Esophagus mucosa (tissue), 1 donor: ENCODE results near the gene RER1. TPM values are rescaled to one million over a fixed set of nuclear protein-coding genes. Genes with fewer than 3 reads are reported as not detected.

Source experiments
- ATAC-seq: fragments of 200-7000 bp; cut with Tn5 transposase; one replicate; pipeline ENCODE4 v1.9.1; 2020
- total RNA-seq: library from RNA; stranded (reverse); gene quantifications from one replicate; pipeline ENCODE4 v1.2.4, GENCODE V29; 2023
- donor health status: DM: yes; HTN: yes; CAD: no.

Gene RER1
- total RNA-seq, 1 donor from 2014 or later = 167 TPM

GRCh38 chr1:2391931-2392509, 379 bp downstream of the RER1 start:
- peak; percentile 28 for ATAC-seq

GRCh38 chr1:2392686-2393085, 1.0 kb downstream of the RER1 start:
- ATAC-seq = no peak

DNA sequence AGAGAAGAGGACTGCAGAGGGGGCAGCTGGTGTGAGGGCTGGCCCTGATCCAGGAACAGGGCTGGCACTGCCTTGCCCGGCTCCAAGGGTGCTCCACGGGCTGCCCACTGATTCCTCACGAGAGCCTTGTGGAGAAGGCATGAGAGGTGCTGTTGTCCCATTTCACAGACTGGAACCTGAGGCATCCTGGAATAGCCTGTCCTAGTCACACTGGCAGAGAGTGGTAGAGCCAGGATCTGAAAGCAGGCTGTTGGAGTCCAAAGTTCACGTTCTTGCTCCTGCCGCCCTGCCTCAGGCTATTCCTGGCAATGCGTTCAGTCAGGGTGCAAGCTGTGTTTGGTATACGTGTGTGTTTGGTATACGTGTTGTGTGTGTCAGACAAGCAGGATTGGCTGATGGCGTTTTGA, 1.8 kb downstream of the RER1 start:
- ATAC-seq = no peak

GRCh38 chr1:2394220-2394619, 2.6 kb downstream of the RER1 start:
- ATAC-seq = no peak

DNA sequence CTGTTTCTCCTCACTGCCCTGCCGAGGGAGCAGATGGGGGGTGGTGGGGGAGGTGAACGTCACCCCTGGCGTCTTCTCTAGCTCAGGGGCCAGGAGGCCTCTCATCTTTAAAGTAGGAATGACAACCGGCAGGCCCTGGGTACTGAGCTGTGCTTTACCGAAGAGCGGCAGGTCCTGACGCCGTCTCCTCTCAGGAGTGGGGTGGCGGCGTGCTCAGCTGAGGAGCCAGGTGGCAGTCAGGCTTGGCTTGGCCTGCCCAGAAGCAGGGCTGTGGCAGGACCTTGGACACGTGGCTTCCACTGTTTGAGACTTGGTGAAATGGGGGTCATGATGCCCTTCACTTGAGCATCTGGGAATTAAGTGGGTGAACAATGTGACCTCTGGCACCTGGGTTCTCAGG, 3.1 kb downstream of the RER1 start:
- ATAC-seq = no peak

DNA sequence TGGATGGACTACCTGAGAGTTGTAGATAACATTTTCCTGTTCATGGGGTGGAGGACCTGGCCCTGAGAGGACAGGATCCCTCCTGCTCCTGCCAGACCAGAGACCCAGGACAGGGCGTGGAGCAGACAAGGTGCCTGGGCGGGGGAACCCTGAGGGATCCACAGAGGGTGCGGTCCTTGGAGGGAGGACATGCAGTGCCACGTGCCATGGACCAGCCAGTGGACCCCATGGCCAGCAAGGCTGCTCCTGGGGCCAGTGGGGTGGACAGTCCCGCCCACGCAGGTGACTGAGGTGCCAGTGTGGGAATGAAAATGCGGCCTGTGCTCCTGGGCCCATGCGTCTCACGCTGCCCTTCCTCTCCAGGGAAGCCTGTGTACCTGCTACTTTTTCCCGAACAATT, 3.6 kb downstream of the RER1 start:
- ATAC-seq = no peak

- ATAC-seq = no peak
Measured at GRCh38 chr1:2396059-2396458, 4.4 kb downstream of the RER1 start.

DNA sequence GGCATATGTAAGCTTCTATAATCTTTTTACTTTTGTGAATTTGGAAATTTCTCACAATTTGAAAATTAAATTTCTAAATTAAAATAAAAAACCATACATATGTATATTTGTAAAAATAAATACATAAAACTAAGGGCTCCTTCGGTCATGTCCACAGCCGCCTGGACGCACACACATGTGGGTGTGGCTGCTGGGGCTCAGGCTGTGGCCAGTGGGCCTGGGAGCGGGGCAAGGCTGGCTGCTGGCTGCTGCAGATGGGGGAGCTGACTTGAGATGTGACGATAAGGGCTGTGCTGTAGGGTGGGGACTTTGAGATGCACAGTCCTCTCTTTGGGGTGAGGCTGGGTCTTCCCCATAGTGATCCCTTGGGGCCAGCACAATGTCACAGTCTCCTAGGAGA, 4.8 kb downstream of the RER1 start:
- ATAC-seq = peak; percentile 5

GRCh38 chr1:2397007-2397679, 5.5 kb downstream of the RER1 start:
- ATAC-seq = peak; percentile 81

DNA sequence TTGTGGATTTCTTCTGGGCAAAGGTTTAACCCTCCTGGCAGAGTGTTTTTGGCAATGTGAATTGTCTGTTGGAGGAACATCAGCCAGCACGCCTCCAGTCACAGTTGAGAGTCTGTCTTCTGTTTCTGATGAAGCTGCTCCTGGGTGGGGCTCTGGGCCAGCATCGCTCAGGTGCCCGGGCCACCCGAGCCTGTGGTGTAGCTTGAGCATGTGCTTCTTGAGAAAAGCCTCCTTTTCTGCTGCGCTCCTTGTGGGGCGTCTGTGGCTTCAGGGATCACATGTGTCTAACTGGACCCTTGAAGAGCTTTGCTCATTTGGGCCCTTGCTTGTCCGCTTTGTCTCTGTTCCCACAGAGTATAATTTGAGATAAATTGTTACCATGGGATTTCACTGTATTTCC, 7.2 kb downstream of the RER1 start:
- no peak for ATAC-seq

DNA sequence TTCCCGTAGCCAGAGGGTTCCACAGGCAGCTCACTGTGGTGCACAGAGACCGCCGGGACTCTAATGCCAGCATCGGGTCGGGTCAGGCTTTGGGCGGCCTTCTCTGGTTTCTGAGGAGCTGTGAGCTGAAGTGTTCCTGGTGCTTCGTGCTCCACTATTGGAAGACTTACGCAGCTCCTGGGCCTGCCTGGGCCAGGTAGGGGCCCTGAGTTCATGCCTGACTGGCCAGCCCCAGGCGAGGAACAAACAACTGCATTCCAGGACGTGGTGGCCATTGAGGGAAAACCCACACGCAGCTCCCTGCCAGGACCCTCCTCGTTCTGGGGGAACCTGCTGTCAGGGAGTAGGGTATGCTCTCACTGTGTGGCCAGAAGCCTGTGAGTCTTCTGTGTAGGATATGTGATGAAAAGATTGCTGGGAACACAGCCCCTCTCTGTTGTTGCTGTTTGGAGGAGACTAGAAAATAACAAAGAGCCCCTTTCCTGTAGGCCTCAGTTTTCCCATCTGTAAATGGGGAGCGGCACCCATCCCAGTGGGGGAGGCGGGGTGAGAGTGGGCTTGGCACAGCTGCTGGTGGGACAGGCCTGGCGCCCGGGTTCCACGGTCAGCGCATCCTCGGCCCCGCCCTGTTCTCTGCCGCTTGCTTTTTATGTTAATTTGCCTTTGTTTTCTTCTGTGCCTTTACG, 8.4 kb downstream of the RER1 start:
- ATAC-seq = no peak

DNA sequence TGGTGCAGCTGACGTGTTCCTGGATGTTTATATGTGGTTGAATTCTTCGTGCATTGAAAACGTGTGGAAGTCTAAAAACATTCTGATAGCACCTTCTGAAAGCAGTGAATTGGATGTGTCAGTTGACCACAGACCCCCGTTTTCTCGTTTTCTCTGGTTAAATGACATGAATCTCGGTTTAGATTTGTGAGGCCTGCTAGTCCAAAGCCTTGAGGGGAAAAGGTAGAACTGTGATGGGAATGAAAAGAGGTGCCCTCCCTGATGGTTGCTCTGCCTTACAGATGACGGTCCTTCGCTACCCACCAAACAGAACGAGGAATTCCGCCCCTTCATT, 8.9 kb downstream of the RER1 start:
- no peak for ATAC-seq

- ATAC-seq = no peak
Measured at GRCh38 chr1:2400950-2401649, 9.5 kb downstream of the RER1 start.

- no peak for ATAC-seq
Measured at GRCh38 chr1:2402420-2402819, 10.8 kb downstream of the RER1 start.

GRCh38 chr1:2403273-2403672, 11.6 kb downstream of the RER1 start:
- no peak for ATAC-seq

DNA sequence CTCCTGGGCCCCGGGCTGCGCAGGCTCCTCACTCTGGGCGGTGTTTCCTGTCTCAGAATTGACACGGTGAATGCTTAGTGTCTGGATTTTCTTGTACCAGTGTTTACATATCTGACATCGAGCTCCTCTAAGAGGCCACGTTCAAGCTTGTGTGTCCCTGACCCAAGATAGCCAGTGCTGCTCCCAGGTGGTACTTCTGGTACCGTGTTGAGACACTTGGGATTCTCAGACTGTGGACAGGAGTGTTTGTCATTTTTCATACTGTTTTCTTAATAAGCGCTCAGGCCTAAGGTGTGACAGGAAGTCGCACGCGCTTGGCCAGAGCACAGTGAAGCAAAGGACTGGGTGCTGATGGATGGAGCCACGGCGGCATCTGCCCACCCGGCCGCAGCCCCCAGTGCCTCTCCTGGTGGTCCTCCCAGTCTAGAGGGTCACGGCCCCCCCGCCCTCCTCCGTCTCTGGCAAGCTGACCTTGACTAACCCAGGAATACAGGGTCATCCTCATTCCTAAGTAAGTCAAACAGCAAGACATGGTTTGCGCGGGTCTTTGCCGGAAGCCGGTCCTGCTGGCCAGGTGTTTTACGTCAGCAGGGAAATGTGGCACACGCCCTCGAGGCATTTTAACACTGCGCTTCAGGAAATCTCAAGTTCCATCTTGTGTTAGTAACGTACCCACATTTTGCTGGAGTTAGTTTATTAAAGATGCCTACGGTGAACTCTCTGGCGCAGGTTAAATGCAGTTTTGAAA, 12.7 kb downstream of the RER1 start:
- ATAC-seq = no peak

- ATAC-seq = no peak
Measured at GRCh38 chr1:2404890-2405511, 13.4 kb downstream of the RER1 start.

DNA sequence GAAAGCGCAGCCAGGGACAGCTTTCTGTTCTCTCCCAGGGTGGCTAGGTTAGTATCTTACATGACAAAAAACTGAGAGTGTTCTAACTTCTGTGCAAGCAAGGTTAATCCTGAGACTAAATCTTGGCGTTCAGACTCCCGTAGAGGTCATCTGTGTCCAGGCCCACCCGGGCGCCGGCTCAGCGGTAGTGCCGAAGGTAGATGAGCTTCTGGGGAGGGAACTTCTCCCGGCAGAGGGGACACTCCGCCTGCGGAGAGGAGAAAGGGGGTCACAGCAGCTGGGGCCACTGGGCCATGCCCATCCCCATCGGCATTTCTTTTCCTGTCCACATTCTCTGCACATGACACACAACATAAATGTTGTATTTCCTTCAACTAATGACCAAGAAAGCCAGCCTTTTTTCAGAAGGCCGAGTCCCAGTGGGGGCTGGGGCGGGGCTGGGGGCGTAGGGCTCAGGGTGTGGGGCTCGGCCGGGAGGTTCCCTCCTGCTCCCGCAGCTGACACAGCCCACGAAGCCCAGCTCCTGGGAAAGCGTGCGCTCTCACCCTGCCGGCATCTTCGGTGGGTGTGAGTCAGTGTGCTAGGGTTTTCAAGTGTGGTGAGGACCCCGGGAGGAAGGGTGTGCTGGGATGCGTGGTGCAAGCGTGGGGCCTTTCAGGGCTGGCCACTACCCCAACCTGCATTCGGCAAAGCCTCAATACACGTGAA, 14.1 kb downstream of the RER1 start:
- no peak for ATAC-seq

DNA sequence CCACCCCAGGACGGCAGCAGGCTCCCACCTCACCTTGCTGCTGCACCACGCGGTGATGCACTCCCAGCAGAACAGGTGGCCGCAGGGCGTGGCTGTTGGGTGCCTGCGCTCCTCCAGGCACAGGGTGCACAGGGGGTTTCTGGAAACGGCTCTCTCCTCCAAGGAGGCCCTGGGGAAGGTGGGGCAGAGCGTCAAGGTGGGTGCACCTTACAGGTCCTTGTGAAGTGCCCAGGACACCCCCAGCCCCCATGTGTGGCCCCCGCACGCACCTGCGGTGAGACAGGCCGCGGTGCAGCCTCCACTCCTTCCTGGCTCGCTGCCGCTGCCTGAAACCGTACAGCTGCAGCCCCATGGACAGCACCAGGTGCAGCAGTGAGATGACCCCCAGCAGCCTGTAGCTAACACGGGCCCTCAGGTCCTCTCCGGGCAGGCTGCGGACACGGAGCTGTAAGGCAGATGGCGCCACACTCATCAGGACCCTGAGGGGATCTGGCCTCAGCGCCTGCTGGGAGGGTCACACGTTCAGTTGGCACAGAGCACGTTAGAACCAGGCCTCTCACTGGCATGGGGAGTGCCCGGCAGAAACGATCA, 14.9 kb downstream of the RER1 start:
- no peak for ATAC-seq

GRCh38 chr1:2407166-2407990, 15.7 kb downstream of the RER1 start:
- no peak for ATAC-seq

DNA sequence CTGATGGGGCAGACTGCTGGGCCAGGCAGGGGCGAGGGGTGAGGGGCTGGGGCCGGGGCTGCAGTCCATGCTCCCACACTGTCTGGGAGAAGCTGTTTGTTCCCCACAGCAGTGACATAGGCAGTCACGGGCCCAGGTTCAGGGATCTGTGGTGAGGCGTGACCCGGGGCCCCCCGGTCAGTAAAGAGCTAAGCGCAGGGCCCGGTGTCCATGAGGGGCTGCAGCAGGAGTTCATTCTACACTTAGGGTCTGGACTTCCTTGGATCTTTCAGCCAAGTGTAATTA, 16.3 kb downstream of the RER1 start:
- ATAC-seq = no peak
